HepG2 (cell line): ENCODE data around the gene HPCAL1. TPM values are rescaled to one million over a fixed set of nuclear protein-coding genes. Genes with fewer than 3 reads are reported as not detected.

ENCODE experiments used
- BHLHE40 ChIP-seq: IDR thresholded peaks from 2 replicates; pipeline ENCODE4 v1.6.1; 2011; ENCODE audit warnings: low read length, improper control_type of control experiment
- CC2D1A ChIP-seq: sonication (generic); formaldehyde crosslinking; IDR thresholded peaks from 2 replicates; pipeline ENCODE4 v1.8.1; 2023; ENCODE audit warnings: mild to moderate bottlenecking, missing genetic modification reagents
- ISX ChIP-seq: sonication (generic); formaldehyde crosslinking; conservative IDR thresholded peaks from 2 replicates; pipeline ENCODE4 v1.5.0; 2020; ENCODE audit warnings: missing genetic modification reagents
- MIER2 ChIP-seq: IDR thresholded peaks from 2 replicates; pipeline ENCODE4 v1.6.1; 2016; ENCODE audit warnings: missing biosample characterization, missing genetic modification reagents
- RNF2 ChIP-seq: fragments of 450-650 bp; conservative IDR thresholded peaks from 2 replicates; pipeline ENCODE4 v1.6.1; 2016; ENCODE audit warnings: low read depth
- SATB2 ChIP-seq: sonication (generic); formaldehyde crosslinking; IDR thresholded peaks from 2 replicates; pipeline ENCODE4 v1.5.0; 2020; ENCODE audit warnings: missing genetic modification reagents
- THAP9 ChIP-seq: sonication (generic); formaldehyde crosslinking; IDR thresholded peaks from 2 replicates; pipeline ENCODE4; 2020; ENCODE audit warnings: missing genetic modification reagents, mild to moderate bottlenecking, borderline replicate concordance
- YEATS2 ChIP-seq: sonication (generic); formaldehyde crosslinking; IDR thresholded peaks from 2 replicates; pipeline ENCODE4 v1.4.0; 2020; ENCODE audit warnings: missing genetic modification reagents, borderline replicate concordance
- YEATS4 ChIP-seq: sonication (generic); formaldehyde crosslinking; IDR thresholded peaks from 2 replicates; pipeline ENCODE4 v1.4.0; 2020; ENCODE audit warnings: missing genetic modification reagents, borderline replicate concordance
- ZBTB3 ChIP-seq: sonication (generic); formaldehyde crosslinking; IDR thresholded peaks from 2 replicates; pipeline ENCODE4 v1.4.0; 2020; ENCODE audit warnings: low read depth, mild to moderate bottlenecking, moderate library complexity, missing genetic modification reagents, borderline replicate concordance
- ZNF382 ChIP-seq: sonication (generic); formaldehyde crosslinking; IDR thresholded peaks from 2 replicates; pipeline ENCODE4 v1.5.0; 2020; ENCODE audit warnings: missing genetic modification reagents, mild to moderate bottlenecking, borderline replicate concordance
- ZNF574 ChIP-seq: sonication (generic); formaldehyde crosslinking; IDR thresholded peaks from 2 replicates; pipeline ENCODE4 v1.4.0; 2020; ENCODE audit warnings: missing genetic modification reagents
- ZNF687 ChIP-seq: sonication (generic); formaldehyde crosslinking; IDR thresholded peaks from 2 replicates; pipeline ENCODE4 v1.5.1; 2020; ENCODE audit warnings: mild to moderate bottlenecking, missing genetic modification reagents, moderate library complexity
- polyA plus RNA-seq, 8 experiments: library from polyadenylated mRNA; depleted of rRNA in 3 of 8; stranded (reverse) in 7 of 8; unstranded in 1 of 8; fragments of >200 nt; fragmentation: Illumina TruSeq in 4 of 8; extraction: Trizol in 4 of 8; gene quantifications; 2 replicates each; pipeline versions ENCODE4 v1.2.1 to v1.2.3, GENCODE V29; 2011 to 2016; ENCODE audit warnings: low read depth in 4 of 8, missing spikeins in 1 of 8, mixed read lengths in 1 of 8; ENCODE audit not compliant: insufficient read depth in 1 of 8
- total RNA-seq, 5 experiments: library from RNA; depleted of rRNA; stranded (reverse); fragments of >200 nt; fragmentation: Illumina TruSeq; extraction: Trizol; gene quantifications; 2 replicates each; pipeline ENCODE4 v1.2.3, GENCODE V29; 2016; ENCODE audit warnings: low read depth in 1 of 5

Gene HPCAL1
- total and polyA plus RNA-seq, 2 of the 13 experiments (the other 11 are each of a cell fraction or from before 2014, with no cell fraction given): 29.5 to 29.9 TPM

GRCh38 chr2:10436583-10437110, 133.9 kb downstream of the HPCAL1 start (continued):
- TF ChIP-seq ZNF382 (CRISPR knock-in tag) (no peak), ZNF574 (CRISPR knock-in tag) (no peak), YEATS4 (CRISPR knock-in tag) (no peak), THAP9 (CRISPR knock-in tag) (0 out of 2 replicates have a peak, but pooled peaks have one; percentile 14), BHLHE40 (peak; percentile 17; the same call in 1 of the 2 replicates), CC2D1A (CRISPR knock-in tag) (no peak), ZBTB3 (no peak), YEATS2 (no peak), SATB2 (no peak), ZNF687 (CRISPR knock-in tag) (peak; percentile 11; the same call in 1 of the 2 replicates), MIER2 (CRISPR knock-in tag) (no peak), RNF2 (no peak), ISX (no peak)
- TF ChIP-seq, all 625 proteins: peak for 4
